GM12891 (cell line): ENCODE measurements around the gene PRSS8.

ENCODE experiments used
- POLR2A ChIP-seq: IDR thresholded peaks from 2 replicates; pipeline ENCODE4 v1.6.1; 2011; ENCODE audit warnings: low read depth, low read length, control low read depth
- POLR2AphosphoS5 ChIP-seq: IDR thresholded peaks from 2 replicates; pipeline ENCODE4 v1.6.1; 2011; ENCODE audit warnings: low read depth, low read length, control low read depth
- POU2F2 ChIP-seq: IDR thresholded peaks from 2 replicates; pipeline ENCODE4 v1.6.1; 2011; ENCODE audit warnings: low read depth, mild to moderate bottlenecking, control low read depth, low read length, moderate library complexity
- SPI1 ChIP-seq: IDR thresholded peaks from 2 replicates; pipeline ENCODE4 v1.6.1; 2011; ENCODE audit warnings: low read depth, low read length, control low read depth
- TAF1 ChIP-seq: IDR thresholded peaks from 2 replicates; pipeline ENCODE4 v1.6.1; 2011; ENCODE audit warnings: low read depth, low read length, control low read depth

DNA sequence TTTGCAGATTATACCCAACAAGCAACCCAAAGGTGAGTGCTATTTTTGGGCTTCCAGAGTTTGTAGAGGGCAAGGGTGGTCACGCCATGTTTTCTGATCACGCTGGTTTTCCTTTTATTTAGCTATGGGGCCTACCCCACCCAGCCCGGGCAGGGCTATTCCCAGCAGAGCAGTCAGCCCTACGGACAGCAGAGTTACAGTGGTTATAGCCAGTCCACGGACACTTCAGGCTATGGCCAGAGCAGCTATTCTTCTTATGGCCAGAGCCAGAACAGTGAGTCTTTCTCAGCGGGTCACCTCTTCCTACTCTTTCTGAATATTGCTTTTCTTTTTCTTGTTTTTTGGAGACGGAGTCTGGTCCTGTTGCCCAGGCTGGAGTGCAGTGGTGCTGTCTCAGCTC is 46.9 kb upstream of the PRSS8 start:
- no peak for TF ChIP-seq SPI1
- TF ChIP-seq POLR2AphosphoS5 = no peak; the same call in 1 of the 2 replicates
- TF ChIP-seq POLR2A = no peak
- no peak for TF ChIP-seq TAF1
- TF ChIP-seq POU2F2 = no peak
